ENCODE data around the gene IPCEF1. TPM values are rescaled to one million over a fixed set of nuclear protein-coding genes. Genes with fewer than 3 reads are reported as not detected.

Gene IPCEF1
- polyA plus RNA-seq, 1 experiment, result 0.35 TPM

GRCh38 chr6:154353626-154354025 is 3.0 kb downstream of the IPCEF1 start:
- POLR2A ChIA-PET, result no interaction called here

DNA sequence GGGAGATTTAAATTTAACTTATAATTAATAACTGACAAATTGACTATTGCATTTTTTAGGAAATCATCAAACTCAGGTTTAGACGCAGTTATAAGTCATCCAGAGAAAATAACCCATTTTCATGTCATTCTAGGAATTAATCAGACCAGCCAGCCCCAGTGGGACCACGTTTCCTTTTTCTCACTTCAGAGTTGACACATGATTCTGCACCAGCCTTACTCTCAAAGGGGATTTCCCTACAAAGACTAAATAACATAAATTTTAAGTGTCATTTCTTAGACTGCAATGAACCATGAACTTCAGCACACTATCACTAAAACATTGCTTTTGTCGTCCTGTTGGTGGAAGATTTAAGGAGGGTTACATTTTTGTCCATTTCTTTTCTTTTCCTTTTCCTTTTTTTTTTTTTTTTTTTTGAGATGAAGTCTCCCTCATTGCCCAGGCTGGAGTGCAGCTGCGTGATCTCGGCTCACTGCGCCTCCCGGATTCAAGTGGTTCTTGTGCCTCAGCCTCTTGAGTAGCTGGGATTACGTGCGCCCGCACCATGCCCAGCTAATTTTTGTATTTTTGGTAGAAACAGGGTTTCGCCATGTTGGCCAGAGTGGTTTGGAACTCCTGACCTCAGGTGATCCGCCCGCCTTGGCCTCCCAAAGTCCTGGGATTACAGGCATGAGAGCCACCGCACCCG is 3.6 kb downstream of the IPCEF1 start:
- Histone ChIP-seq H3K9me3 (ENCODE audit: control insufficient read depth, insufficient read depth, low read length) (no peaks in the 10 kb centered on the region), H3K4me3 (ENCODE audit: low read depth, low read length) (no peak overlapping the region), H3K27me3 (ENCODE audit: control insufficient read depth, insufficient read depth, low read length) (no peaks in the 10 kb centered on the region), H3K27ac (ENCODE audit: low read depth, low read length) (no peak overlapping the region)
- CTCF ChIA-PET, result interaction anchor here (1.1 kb wide), 1 partner anchor 11 kb away, joined by 3 read pairs; no protein-coding TSS in a partner anchor
- TF ChIP-seq, protein P1, sequence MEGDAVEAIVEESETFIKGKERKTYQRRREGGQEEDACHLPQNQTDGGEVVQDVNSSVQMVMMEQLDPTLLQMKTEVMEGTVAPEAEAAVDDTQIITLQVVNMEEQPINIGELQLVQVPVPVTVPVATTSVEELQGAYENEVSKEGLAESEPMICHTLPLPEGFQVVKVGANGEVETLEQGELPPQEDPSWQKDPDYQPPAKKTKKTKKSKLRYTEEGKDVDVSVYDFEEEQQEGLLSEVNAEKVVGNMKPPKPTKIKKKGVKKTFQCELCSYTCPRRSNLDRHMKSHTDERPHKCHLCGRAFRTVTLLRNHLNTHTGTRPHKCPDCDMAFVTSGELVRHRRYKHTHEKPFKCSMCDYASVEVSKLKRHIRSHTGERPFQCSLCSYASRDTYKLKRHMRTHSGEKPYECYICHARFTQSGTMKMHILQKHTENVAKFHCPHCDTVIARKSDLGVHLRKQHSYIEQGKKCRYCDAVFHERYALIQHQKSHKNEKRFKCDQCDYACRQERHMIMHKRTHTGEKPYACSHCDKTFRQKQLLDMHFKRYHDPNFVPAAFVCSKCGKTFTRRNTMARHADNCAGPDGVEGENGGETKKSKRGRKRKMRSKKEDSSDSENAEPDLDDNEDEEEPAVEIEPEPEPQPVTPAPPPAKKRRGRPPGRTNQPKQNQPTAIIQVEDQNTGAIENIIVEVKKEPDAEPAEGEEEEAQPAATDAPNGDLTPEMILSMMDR (IDR thresholded peaks at IDR 0.05; ENCODE audit: low read depth, low read length), result no peak
- POLR2A ChIA-PET, result no interaction called here
- DNase-seq (ENCODE audit: low read depth, low spot score), result no peak

More at GRCh38 chr6:154353626-154354025, 3.0 kb downstream of the IPCEF1 start:
- H3K4me3 ChIP-seq (ENCODE audit: low read depth, low read length), result no peak overlapping the region
- TF ChIP-seq, protein P1 (IDR thresholded peaks at IDR 0.05; ENCODE audit: low read depth, low read length), result no peak
- no peaks in the 10 kb centered on the region for H3K27me3 ChIP-seq (ENCODE audit: control insufficient read depth, insufficient read depth, low read length)
- H3K9me3 ChIP-seq (ENCODE audit: control insufficient read depth, insufficient read depth, low read length), result no peaks in the 10 kb centered on the region
- no peak for DNase-seq (ENCODE audit: low read depth, low spot score)
- CTCF ChIA-PET, result interaction anchor here (1.6 kb wide), 1 partner anchor 17 kb away, joined by 3 read pairs; no protein-coding TSS in a partner anchor
- no peak overlapping the region for H3K27ac ChIP-seq (ENCODE audit: low read depth, low read length)

DNA sequence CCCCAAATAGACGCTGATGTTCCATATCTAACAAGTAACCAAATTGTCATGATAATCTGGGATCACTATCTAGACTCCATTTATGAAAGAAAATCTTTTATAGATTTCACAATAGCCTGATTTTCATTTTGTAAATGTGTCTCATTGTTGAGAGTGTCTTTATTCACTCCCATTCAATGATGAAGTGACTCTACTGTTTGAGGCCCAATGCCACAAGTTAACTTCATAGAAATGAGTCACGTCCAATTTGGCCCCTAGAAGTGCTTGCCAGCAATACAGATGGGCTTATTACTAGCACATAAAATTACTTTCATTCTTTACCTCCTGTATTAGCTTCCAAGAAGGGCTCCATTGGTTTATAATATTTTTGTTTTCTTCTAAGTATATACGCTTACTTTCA is 6.3 kb downstream of the IPCEF1 start:
- CTCF ChIA-PET, result no interaction called here
- DNase-seq (ENCODE audit: low read depth, low spot score), result no peak

GRCh38 chr6:154347981-154348380 is 8.6 kb downstream of the IPCEF1 start:
- CTCF ChIA-PET, result no interaction called here
- TF ChIP-seq, protein P1 (IDR thresholded peaks at IDR 0.05; ENCODE audit: low read depth, low read length), result no peak
- Histone ChIP-seq H3K9me3 (ENCODE audit: control insufficient read depth, insufficient read depth, low read length) (no peaks in the 10 kb centered on the region), H3K4me3 (ENCODE audit: low read depth, low read length) (no peak overlapping the region), H3K27me3 (ENCODE audit: control insufficient read depth, insufficient read depth, low read length) (no peaks in the 10 kb centered on the region), H3K27ac (ENCODE audit: low read depth, low read length) (no peak overlapping the region)
- DNase-seq (ENCODE audit: low read depth, low spot score), result no peak
- POLR2A ChIA-PET, result no interaction called here

More for the DNA sequence above, 6.3 kb downstream of the IPCEF1 start:
- TF ChIP-seq, protein P1 (IDR thresholded peaks at IDR 0.05; ENCODE audit: low read depth, low read length), result no peak
- Histone ChIP-seq H3K4me3 (ENCODE audit: low read depth, low read length) (no peak overlapping the region), H3K27me3 (ENCODE audit: control insufficient read depth, insufficient read depth, low read length) (no peaks in the 10 kb centered on the region), H3K9me3 (ENCODE audit: control insufficient read depth, insufficient read depth, low read length) (no peaks in the 10 kb centered on the region), H3K27ac (ENCODE audit: low read depth, low read length) (no peak overlapping the region)
- POLR2A ChIA-PET, result no interaction called here

- H3K4me3 ChIP-seq (ENCODE audit: low read depth, low read length), result no peak overlapping the region
- TF ChIP-seq, protein P1 (IDR thresholded peaks at IDR 0.05; ENCODE audit: low read depth, low read length), result no peak
- CTCF ChIA-PET, result interaction anchor here (1.3 kb wide), 1 partner anchor 192 kb away, joined by 4 read pairs; no protein-coding TSS in a partner anchor
- H3K27me3 ChIP-seq (ENCODE audit: control insufficient read depth, insufficient read depth, low read length), result no peaks in the 10 kb centered on the region
- H3K9me3 ChIP-seq (ENCODE audit: control insufficient read depth, insufficient read depth, low read length), result no peaks in the 10 kb centered on the region
- H3K27ac ChIP-seq (ENCODE audit: low read depth, low read length), result no peak overlapping the region
- no peak for DNase-seq (ENCODE audit: low read depth, low spot score)
- POLR2A ChIA-PET, result no interaction called here
These were observed 10.8 kb downstream of the IPCEF1 start for GRCh38 chr6:154345811-154346210.

Measured in AG04450 (cell line).